GM19397 (cell line): ENCODE results near the gene CEP85.

Experiments used
- ATAC-seq: cut with Tn5 transposase; IDR thresholded peaks from one replicate; pipeline ENCODE4 v1.9.1; 2021; ENCODE audit warnings: mild to moderate bottlenecking, moderate library complexity; ENCODE audit not compliant: unreplicated experiment

Gene CEP85

DNA sequence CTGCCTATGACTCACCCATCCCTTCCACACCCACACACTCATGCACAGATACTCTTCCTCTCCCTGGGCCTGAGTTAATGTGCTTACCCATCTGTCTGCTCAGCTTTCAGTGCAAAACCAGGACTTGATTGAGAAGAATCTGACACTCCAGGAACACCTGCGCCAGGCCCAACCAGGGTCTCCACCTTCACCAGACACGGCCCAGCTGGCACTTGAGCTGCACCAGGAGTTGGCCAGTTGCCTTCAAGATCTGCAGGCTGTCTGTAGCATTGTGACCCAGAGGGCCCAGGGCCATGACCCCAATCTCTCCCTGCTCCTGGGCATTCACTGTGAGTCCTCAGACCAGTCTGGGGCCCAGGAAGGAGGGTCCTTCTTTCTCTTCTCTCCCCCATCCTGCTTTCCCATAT is 42.4 kb downstream of the CEP85 start:
- ATAC-seq, result no peak

- ATAC-seq, result no peak
Measured at GRCh38 chr1:26277261-26277661, 43.3 kb downstream of the CEP85 start.

- no peak for ATAC-seq
Measured at GRCh38 chr1:26277719-26278118, 43.7 kb downstream of the CEP85 start.

- ATAC-seq, result no peak
Measured at GRCh38 chr1:26278303-26278702, 44.3 kb downstream of the CEP85 start.

DNA sequence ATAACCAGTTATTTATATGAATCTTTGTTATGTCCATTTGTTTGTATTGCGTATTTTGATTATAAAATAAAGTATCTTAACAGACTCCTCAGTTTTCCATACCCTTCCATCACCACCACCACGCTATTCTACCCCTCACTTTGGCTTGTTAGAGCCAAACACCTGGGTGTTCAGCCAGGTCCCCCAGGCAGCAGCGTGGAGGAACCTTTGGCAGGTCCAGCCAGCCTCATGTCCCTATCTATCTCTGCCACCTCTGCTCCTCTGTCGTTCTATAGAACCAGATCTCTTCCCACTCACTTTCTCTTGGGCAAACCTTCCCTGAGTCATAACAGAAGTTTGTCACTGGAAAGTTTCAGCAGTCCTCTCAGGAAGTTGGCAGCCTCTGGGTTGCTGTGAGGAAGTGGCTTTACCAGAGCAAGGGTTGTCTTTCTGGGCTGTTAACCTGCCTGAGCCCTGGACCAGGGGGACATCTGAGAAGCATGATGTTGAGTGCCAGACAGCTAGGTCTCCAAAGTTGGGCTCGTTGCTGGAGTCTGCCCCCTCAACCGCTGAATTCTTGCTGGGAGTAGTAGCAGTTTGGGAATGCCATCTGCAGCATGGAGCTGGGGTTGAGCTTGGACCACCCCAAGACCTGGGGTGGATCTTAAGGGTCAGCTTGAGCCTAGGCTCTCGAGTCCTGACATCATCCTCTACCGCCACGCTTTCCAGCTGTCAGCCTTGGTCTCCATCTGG is 44.9 kb downstream of the CEP85 start:
- ATAC-seq, result no peak

DNA sequence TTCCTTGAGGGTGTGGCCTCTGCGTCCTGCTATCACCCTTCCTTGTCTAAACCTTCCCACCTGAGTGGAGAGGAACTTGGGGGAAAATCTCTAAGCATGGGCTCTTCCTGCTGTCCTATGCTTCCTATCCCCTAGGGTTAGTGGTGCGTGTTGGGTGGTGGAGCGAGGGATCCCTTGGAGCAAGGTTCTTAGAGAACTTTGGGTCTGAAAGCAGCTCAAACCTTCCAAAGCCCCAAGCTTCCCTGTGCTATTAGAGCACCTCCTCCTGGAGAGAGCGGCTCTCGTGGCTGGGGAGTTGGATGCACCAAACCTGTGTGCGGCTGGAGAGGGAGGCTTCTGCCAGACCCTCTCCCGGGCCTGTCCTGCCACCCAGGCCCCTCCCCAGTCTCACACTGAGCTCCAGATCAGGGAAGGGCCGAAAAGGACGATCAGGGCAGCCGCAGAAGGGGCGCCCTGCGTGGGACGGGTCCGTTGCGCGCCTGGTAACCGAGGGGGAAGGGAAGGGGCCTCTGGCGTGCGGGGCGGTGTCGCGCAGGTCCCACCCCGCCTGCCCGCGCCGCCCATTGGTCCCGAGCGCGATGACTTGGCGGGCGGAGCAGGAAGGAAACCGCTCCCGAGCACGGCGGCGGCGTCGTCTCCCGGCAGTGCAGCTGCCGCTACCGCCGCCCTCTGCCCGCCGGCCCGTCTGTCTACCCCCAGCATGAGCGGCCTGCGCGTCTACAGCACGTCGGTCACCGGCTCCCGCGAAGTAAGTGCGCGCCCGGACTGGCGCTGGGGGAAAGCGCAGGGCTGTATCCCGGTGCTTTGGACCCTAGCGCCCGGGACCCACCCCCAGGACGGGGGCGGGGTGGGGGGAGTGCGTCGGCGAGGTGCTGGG is 45.7 kb downstream of the CEP85 start, which contains the start of gene SH3BGRL3:
TSS of gene SH3BGRL3 (plus strand) at position 631 of the 877 bp plus-strand sequence. CDS start at position 701, 70 bp downstream.
- ATAC-seq, result peak; percentile 71

- no peak for ATAC-seq
Measured at GRCh38 chr1:26280333-26281042, 46.5 kb downstream of the CEP85 start.

- ATAC-seq, result no peak
Measured at GRCh38 chr1:26281091-26281958, 47.3 kb downstream of the CEP85 start.

GRCh38 chr1:26281971-26282370 is 48.0 kb downstream of the CEP85 start:
- ATAC-seq, result no peak

DNA sequence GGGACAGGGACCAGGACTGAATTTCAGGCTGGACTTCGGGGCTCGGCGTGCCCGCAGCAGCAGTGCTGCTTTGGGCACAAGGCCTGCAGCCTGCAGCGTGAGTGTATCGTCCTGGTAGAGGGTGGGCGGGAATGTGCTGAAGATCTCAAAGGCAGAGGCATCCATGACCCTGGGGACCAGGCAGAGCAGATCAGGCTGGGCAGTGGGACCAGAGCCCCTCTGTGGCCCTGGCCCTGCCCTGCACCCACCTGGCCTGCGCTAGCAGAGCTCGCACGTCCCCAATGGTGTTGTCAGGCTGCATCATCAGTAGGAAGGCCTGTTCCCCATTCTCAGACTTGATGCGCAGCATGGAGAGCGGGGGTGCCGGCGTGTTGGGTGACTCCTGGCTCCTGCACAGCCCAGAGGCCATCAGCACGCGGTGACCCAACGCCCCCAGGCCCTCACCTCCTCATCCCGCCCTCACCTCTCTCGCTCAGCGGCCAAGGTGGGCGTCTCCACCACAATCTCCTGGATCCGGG is 48.5 kb downstream of the CEP85 start:
- no peak for ATAC-seq

GRCh38 chr1:26283279-26283853 is 49.4 kb downstream of the CEP85 start:
- ATAC-seq, result no peak

DNA sequence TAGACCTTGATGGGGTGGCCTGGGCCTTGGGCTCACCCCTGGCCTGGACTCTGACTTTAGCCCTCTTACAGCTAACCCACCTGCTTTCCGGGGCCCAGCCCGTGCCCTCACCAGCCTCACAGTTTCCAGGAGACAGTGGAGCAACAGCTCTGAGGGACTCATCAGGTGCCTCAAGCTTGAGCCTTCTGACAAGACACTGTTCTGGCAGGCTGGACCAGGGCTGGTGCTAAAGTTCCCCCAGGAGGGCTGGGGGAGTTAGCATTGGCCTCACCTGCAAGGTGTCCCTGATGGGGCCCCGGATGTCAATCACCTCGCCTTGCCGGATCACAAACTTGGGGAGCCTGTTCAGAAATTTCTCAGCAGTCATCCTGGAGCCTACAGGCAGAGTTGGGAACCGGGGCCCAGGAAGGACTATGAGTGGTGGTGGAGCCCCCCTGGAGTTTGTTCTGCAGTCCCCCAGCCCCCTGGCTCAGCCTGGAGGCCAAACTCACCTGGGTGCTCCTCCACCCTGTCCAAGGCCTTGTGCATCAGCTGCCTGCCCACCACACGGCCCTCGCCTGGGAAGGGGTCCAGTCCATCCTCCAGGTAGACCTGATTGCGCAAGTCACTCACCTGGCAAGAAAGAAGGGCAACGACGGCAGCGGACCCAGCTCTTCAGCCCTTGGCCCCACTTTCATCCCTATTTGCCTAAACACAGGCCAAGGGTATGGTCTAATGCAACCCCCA is 50.0 kb downstream of the CEP85 start:
- no peak for ATAC-seq

DNA sequence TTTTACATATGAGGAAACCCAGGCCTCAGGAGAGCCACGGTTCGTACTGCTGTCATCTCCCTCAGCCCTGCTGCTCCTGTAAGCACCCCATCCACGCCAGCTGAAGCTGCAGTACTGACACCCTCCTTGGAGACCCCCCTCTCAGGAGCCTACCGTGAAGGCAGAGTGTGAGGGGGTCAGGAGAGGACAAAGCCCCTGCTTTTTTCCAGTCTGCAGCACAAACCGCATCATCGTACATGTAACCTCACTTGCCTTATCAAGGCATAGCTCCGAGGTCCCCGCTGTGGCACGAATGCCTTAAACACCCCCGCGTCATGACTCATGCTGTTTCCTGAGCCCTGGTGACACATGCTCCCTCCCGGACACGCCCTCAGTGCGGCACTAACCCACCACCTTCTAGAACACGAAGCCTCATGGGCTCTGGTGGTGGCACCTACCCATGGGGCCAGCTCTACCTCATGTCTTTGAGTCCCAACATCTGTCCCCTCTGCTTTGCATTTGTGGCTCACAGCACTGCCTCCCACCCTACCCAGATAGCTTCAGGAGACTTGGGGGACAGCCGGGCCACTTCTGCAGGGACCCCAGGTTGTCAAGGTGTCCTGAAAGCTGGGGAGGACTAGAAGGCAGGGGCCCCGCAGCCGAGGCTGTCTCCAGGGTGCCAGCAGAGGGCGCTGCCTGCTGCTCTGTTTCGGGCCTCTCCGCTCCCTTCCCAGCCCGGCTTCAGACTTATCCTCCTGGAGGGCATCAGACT is 50.8 kb downstream of the CEP85 start:
- no peak for ATAC-seq

- ATAC-seq, result no peak
Measured at GRCh38 chr1:26285366-26286063, 51.5 kb downstream of the CEP85 start.

DNA sequence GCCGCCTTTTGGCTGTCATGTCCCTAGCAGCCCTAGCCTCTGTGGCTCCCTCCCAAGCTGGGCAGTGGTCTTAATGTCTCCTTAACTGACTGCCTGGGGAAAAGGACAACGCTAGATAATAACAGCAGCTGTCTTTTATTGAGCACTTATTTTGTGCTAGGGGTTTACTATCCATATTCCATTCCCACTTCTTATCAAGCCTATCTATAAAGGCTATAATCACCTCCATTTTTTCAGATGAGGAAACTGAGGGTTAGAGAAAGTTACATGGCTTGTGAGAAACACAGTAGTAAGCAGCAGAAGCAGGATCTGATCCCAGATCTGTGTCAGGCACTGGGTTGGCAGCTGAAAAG is 52.0 kb downstream of the CEP85 start:
- no peak for ATAC-seq

GRCh38 chr1:26287033-26287711 is 53.2 kb downstream of the CEP85 start:
- peak; percentile 32 for ATAC-seq

- no peak for ATAC-seq
Measured at GRCh38 chr1:26287811-26288210, 53.8 kb downstream of the CEP85 start.
